ENCODE data around the gene SHISAL1. TPM values are rescaled to one million over a fixed set of nuclear protein-coding genes. Genes with fewer than 3 reads are reported as not detected.

The SHISAL1 gene
- polyA plus RNA-seq, 1 donor (not counting 4 experiments of a cell fraction or from before 2014, with no cell fraction given): 0.24 TPM

GRCh38 chr22:44207981-44208317 is 104.8 kb downstream of the SHISAL1 start:
- H4K20me1 ChIP-seq (ENCODE audit: control insufficient read depth, extremely low read depth, insufficient read depth, low read length): no peaks in the 10 kb centered on the region
- H3K4me3 ChIP-seq (ENCODE audit: control insufficient read depth in 2 of 3, extremely low read depth in 1 of 3, insufficient read depth in 2 of 3, low read depth in 1 of 3, low read length in 3 of 3): no peak overlapping the region
- no peak for DNase-seq (ENCODE audit: low read depth, low spot score)
- H3K27ac ChIP-seq (ENCODE audit: control insufficient read depth, insufficient read depth, low read length): no peak overlapping the region
- no peaks in the 10 kb centered on the region for H3K36me3 ChIP-seq (ENCODE audit: control insufficient read depth in 2 of 2, extremely low read depth in 1 of 2, insufficient read depth in 2 of 2, low read length in 2 of 2)
- TF ChIP-seq EZH2 (IDR thresholded peaks at IDR 0.05; ENCODE audit: low read length): no peak
- no peak for TF ChIP-seq CTCF (optimal IDR thresholded peaks at IDR 0.05 in 1 of 3, IDR thresholded peaks at IDR 0.05 in 1 of 3, conservative IDR thresholded peaks at IDR 0.05 in 1 of 3; ENCODE audit: extremely low read depth in 1 of 3, insufficient read depth in 2 of 3, low read length in 3 of 3)
- no peaks in the 10 kb centered on the region for H3K4me1 ChIP-seq (ENCODE audit: control insufficient read depth, extremely low read depth, insufficient read depth, low read length)
- H2AFZ ChIP-seq (ENCODE audit: control insufficient read depth, low read length): no peak overlapping the region
- no peak overlapping the region for H3K9ac ChIP-seq (ENCODE audit: control insufficient read depth, extremely low read depth, insufficient read depth, low read length)
- dilution Hi-C loops (cut with MboI; ENCODE audit: extremely low pct_ligation_motif_present, low sequenced_read_pairs): no loop called here
- H3K4me2 ChIP-seq (ENCODE audit: control insufficient read depth, extremely low read depth, insufficient read depth, low read depth, low read length): no peak overlapping the region
- no peaks in the 10 kb centered on the region for H3K79me2 ChIP-seq (ENCODE audit: control insufficient read depth, insufficient read depth, low read length)
- H3K27me3 ChIP-seq (ENCODE audit: control insufficient read depth, extremely low read depth, insufficient read depth, low read length): peaks cover 20% of the 10 kb centered on the region
- FAIRE-seq: no peak
- H3K9me3 ChIP-seq (ENCODE audit: control insufficient read depth, low read depth, low read length): no peaks in the 10 kb centered on the region
- H3K9me1 ChIP-seq (ENCODE audit: control insufficient read depth, extremely low read depth, insufficient read depth, low read length): no peaks in the 10 kb centered on the region

GRCh38 chr22:44207173-44207980 is 105.4 kb downstream of the SHISAL1 start:
- FAIRE-seq (no peak), DNase-seq (ENCODE audit: low read depth, low spot score) (no peak)
- Histone ChIP-seq H3K4me3 (ENCODE audit: control insufficient read depth in 2 of 3, extremely low read depth in 1 of 3, insufficient read depth in 2 of 3, low read depth in 1 of 3, low read length in 3 of 3) (no peak overlapping the region), H3K36me3 (ENCODE audit: control insufficient read depth in 2 of 2, extremely low read depth in 1 of 2, insufficient read depth in 2 of 2, low read length in 2 of 2) (no peaks in the 10 kb centered on the region), H3K79me2 (ENCODE audit: control insufficient read depth, insufficient read depth, low read length) (no peaks in the 10 kb centered on the region), H3K9me1 (ENCODE audit: control insufficient read depth, extremely low read depth, insufficient read depth, low read length) (no peaks in the 10 kb centered on the region), H3K9me3 (ENCODE audit: control insufficient read depth, low read depth, low read length) (no peaks in the 10 kb centered on the region), H3K4me1 (ENCODE audit: control insufficient read depth, extremely low read depth, insufficient read depth, low read length) (no peaks in the 10 kb centered on the region), H3K4me2 (ENCODE audit: control insufficient read depth, extremely low read depth, insufficient read depth, low read depth, low read length) (no peak overlapping the region), H2AFZ (ENCODE audit: control insufficient read depth, low read length) (no peak overlapping the region), H4K20me1 (ENCODE audit: control insufficient read depth, extremely low read depth, insufficient read depth, low read length) (no peaks in the 10 kb centered on the region), H3K27me3 (ENCODE audit: control insufficient read depth, extremely low read depth, insufficient read depth, low read length) (peaks cover 22% of the 10 kb centered on the region), H3K9ac (ENCODE audit: control insufficient read depth, extremely low read depth, insufficient read depth, low read length) (no peak overlapping the region), H3K27ac (ENCODE audit: control insufficient read depth, insufficient read depth, low read length) (no peak overlapping the region)
- dilution Hi-C loops (cut with MboI; ENCODE audit: extremely low pct_ligation_motif_present, low sequenced_read_pairs): no loop called here
- TF ChIP-seq CTCF (optimal IDR thresholded peaks at IDR 0.05 in 1 of 3, IDR thresholded peaks at IDR 0.05 in 1 of 3, conservative IDR thresholded peaks at IDR 0.05 in 1 of 3; ENCODE audit: extremely low read depth in 1 of 3, insufficient read depth in 2 of 3, low read length in 3 of 3) (no peak), EZH2 (IDR thresholded peaks at IDR 0.05; ENCODE audit: low read length) (no peak)
